Activated CD4-positive, alpha-beta T cell treated with anti-CD3 and anti-CD28 coated beads for 36 hours (primary cell): Measurements from ENCODE around the gene MPST. TPM values are rescaled to one million over a fixed set of nuclear protein-coding genes. Genes with fewer than 3 reads are reported as not detected.
A peak's percentile ranks its signal among the peaks of the same experiment; 100 is the strongest.

Source experiments
- ATAC-seq: fragments of 200-7000 bp; cut with Tn5 transposase; one replicate; pipeline ENCODE4 v1.10.0; 2021; ENCODE audit warnings: mild to moderate bottlenecking, moderate library complexity
- CTCF ChIA-PET: fragments of 350-600 bp; sonication (Branson Sonifier 250); formaldehyde crosslinking; loops from one replicate; lab custom pipeline; 2021; ENCODE audit warnings: antibody characterized with exemption; lab: Charles Lee
- POLR2A ChIA-PET: fragments of 350-600 bp; sonication (Branson Sonifier 250); formaldehyde crosslinking; loops from one replicate; lab custom pipeline; 2021; ENCODE audit warnings: antibody characterized with exemption, inconsistent platforms; lab: Charles Lee
- DNase-seq: peaks from one replicate; pipeline ENCODE4 v3.0.0-alpha.2; 2020
- H3K27ac Mint-ChIP-seq: one replicate; pipeline ENCODE4 v1.8.0; 2021; ENCODE audit warnings: mixed read lengths
- H3K27me3 Mint-ChIP-seq: one replicate; pipeline ENCODE4 v1.8.0; 2021; ENCODE audit warnings: mixed read lengths
- H3K36me3 Mint-ChIP-seq: one replicate; pipeline ENCODE4 v1.8.0; 2021; ENCODE audit warnings: low read depth, mixed read lengths
- H3K4me1 Mint-ChIP-seq: one replicate; pipeline ENCODE4 v1.8.0; 2021; ENCODE audit warnings: mixed read lengths
- H3K4me3 Mint-ChIP-seq: one replicate; pipeline ENCODE4 v1.8.0; 2021; ENCODE audit warnings: mild to moderate bottlenecking, moderate library complexity, mixed read lengths
- H3K9me3 Mint-ChIP-seq: one replicate; pipeline ENCODE4 v1.8.0; 2021; ENCODE audit warnings: low read depth, mixed read lengths
- intact Hi-C, 2 experiments: fragments of 100-400 bp; cut with DNase I in 1 of 2; cut with micrococcal nuclease in 1 of 2; formaldehyde crosslinking; loops; one replicate each; pipeline versions ENCODE4 v1.14.2 to v1.15.1; 2022 to 2024; cut with DNase I, micrococcal nuclease
- total RNA-seq, 2 experiments: library from RNA; stranded (reverse); gene quantifications; one replicate each; pipeline ENCODE4 v1.2.3, GENCODE V29; 2021

Gene MPST
- total RNA-seq, 2 experiments from 2014 or later, result 10.6 to 11.0 TPM

DNA sequence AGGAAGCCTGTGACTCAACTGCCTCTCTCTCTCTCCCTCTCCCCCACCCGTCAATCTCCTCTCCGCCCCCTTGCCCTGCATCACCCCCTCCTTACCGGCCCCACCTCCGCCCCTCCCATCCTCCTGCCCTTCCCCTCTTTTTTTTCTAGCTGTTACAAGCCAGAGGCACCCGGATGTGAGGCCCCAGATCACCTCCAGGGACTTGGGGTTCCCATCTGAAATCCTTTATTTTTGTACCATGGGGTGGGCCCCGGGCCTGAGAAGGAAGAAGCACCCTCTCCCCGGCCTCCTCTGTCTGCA lies 42.8 kb downstream of the MPST start:
- CTCF ChIA-PET, result interaction anchor here (1.0 kb wide), 1 partner anchor 135 kb away, joined by 4 read pairs; no protein-coding TSS in a partner anchor
- H3K27ac Mint-ChIP-seq, result peak overlapping the region; percentile 5

DNA sequence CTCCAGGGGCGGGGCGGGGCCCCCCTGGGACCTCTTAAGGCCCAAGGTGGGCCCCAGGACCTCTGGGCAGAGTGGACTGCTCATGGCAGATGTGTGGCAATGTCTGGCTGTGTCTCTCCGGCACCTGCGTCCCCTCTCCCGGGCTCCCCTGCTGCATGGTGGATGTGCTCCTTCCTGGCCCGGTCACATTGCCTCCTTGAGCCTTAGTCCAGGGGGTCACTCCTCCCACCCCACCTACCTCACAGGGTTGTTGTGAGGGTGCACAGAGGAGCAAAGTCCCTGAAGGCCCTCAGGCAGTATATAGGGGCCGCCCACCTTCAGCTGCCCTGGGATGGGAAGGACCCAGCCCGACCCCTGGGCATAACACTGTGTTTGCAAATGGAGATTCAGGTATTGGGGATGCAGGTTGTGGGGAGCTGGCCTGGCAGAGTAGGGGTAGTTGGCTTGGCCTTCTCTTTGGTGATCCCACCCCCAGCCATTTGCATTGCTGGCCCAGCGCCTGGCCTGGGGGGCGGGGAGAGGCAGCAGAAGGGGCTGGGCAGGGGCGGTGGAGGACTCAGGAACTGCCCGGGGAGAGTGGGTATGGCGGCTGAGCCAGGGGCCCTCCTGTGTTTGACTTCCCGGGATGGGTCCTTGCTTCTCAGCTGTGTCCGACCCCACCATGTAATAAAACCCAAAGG lies 43.3 kb downstream of the MPST start:
- H3K4me3 Mint-ChIP-seq, result no peak overlapping the region
- no peak overlapping the region for H3K27ac Mint-ChIP-seq
- no peak for DNase-seq
- intact Hi-C loops, result no loop called here
- H3K4me1 Mint-ChIP-seq, result peaks cover 34% of the 10 kb centered on the region
- no peaks in the 10 kb centered on the region for H3K9me3 Mint-ChIP-seq
- POLR2A ChIA-PET, result interaction anchor here (1.2 kb wide), 1 partner anchor 59 kb away, joined by 3 read pairs; no protein-coding TSS in a partner anchor
- H3K36me3 Mint-ChIP-seq, result peaks cover 27% of the 10 kb centered on the region
- peaks cover 4% of the 10 kb centered on the region for H3K27me3 Mint-ChIP-seq
- CTCF ChIA-PET, result no interaction called here
- no peak for ATAC-seq

More for the DNA sequence above, 42.8 kb downstream of the MPST start:
- POLR2A ChIA-PET, result interaction anchor here (1.2 kb wide), 1 partner anchor 60 kb away, joined by 3 read pairs; no protein-coding TSS in a partner anchor
- Mint-ChIP-seq H3K36me3 (peaks cover 31% of the 10 kb centered on the region), H3K4me3 (no peak overlapping the region), H3K4me1 (peaks cover 34% of the 10 kb centered on the region), H3K9me3 (no peaks in the 10 kb centered on the region), H3K27me3 (no peaks in the 10 kb centered on the region)
- ATAC-seq (no peak), DNase-seq (peak; percentile 59)
- intact Hi-C loops, result no loop called here

DNA sequence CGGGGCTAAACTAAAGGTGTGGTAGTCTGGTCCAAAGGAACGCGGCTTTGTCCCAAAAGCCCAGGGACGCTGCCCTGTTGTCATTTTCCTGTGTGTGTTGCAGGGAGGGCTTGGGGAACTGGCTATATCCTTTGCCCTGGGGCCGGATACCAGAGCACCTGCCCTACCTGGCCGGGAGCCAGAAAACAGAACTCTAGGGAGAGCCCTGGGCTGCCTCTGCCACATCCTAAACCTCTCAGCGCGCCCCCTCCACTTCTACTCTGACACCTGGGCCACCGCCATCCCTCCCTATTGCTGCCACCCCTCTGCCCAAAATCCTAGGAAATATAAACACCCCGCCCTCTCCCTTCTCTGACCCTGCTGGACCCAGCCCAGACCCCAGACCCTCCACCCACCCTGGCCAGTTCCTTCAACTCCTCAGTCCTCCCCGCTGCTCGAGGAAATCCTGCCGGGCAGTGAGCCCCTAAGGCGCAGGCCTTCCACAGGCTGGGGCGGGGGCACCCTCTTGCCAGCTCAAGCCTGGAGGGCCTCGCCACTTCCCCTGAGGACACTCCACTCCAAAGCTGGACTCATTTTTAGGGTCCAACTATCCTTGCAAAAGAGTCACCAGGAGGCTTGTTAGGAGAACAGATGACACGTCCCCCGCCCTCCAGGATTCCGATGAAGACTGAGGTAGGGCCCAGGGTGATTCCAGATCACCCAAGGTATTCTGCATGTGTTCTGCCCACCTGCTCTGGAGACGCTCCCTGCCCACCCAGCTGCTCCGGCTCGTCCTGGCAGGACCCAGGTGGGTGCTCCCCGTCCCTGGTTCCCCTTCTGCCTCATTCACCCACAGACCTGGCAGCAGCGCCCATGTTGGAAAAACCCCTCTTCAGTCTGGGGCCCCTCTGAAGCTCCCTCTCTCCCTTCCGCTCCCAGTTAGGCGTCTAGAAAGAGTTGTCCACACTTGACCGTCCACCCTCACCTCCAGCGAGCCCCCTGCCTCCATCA lies 44.2 kb downstream of the MPST start:
- Mint-ChIP-seq H3K9me3 (no peaks in the 10 kb centered on the region), H3K27me3 (peaks cover 9% of the 10 kb centered on the region), H3K4me3 (no peak overlapping the region), H3K27ac (no peak overlapping the region), H3K36me3 (peaks cover 25% of the 10 kb centered on the region), H3K4me1 (peaks cover 34% of the 10 kb centered on the region)
- peak; percentile 44 for DNase-seq
- intact Hi-C loops, result no loop called here
- POLR2A ChIA-PET, result interaction anchor here (1.2 kb wide), 2 partner anchors 12 to 59 kb away, joined by 3 read pairs; partner anchors contain the start of gene KCTD17
- CTCF ChIA-PET, result interaction anchor here (1.1 kb wide), 1 partner anchor 166 kb away, joined by 4 read pairs; no protein-coding TSS in a partner anchor
- no peak for ATAC-seq

DNA sequence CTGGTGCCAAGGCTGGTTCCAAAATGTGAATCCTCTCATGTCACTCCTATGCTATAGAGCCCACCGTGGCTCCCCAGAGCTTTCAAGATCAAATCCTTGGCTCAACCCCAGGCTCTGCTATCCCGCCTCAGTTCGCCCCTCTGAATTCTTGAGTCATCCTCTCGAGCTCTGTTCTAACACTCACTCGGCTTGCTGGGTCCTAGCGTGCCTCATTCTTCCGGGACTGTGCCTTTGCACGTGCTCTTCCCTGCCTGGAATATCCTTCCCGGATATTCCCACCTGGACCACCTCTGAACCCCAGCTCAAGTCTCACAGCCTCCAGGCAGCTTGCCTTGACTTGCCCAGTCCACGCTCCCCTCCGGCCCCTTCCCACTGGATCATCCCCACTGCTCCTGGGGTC lies 45.0 kb downstream of the MPST start:
- DNase-seq, result no peak

DNA sequence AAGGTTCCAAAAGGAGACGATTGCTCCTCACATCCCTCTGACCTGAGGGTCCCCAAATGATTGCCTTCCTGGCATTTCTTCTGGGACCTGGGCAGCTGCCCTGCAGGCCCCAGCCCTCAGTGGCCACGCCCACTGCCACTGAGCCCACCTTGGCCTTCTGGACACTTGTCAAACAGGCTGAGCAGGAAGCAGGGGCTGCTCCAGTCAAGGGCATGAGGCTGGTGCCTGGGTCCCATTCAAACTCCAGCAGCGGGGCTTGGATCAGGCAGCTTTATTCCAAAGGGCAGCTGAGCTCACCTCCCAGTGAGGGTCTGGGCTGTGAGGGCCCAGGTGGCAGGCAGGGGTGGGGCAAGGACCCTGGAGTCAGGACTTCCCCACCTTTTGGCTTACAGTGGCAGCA lies 45.6 kb downstream of the MPST start:
- no peak overlapping the region for H3K27ac Mint-ChIP-seq
- H3K36me3 Mint-ChIP-seq, result peaks cover 24% of the 10 kb centered on the region
- DNase-seq (no peak), ATAC-seq (no peak)
- H3K27me3 Mint-ChIP-seq, result peaks cover 17% of the 10 kb centered on the region
- H3K4me3 Mint-ChIP-seq, result no peak overlapping the region
- H3K9me3 Mint-ChIP-seq, result no peaks in the 10 kb centered on the region
- peaks cover 28% of the 10 kb centered on the region for H3K4me1 Mint-ChIP-seq
- intact Hi-C loops, result no loop called here
- ChIA-PET CTCF (interaction anchor here (0.6 to 1.0 kb wide), 2 partner anchors 16 to 135 kb away, joined by 3 read pairs; no protein-coding TSS in a partner anchor), POLR2A (no interaction called here)

More for the DNA sequence above, 45.0 kb downstream of the MPST start:
- H3K4me3 Mint-ChIP-seq, result no peak overlapping the region
- ATAC-seq, result no peak
- H3K4me1 Mint-ChIP-seq, result peaks cover 34% of the 10 kb centered on the region
- POLR2A ChIA-PET, result interaction anchor here (1.2 kb wide), 1 partner anchor 13 kb away, joined by 3 read pairs; the partner anchor contains the start of gene KCTD17
- peaks cover 11% of the 10 kb centered on the region for H3K27me3 Mint-ChIP-seq
- no peaks in the 10 kb centered on the region for H3K9me3 Mint-ChIP-seq
- CTCF ChIA-PET, result interaction anchor here (1.0 to 1.1 kb wide), 2 partner anchors 136 to 165 kb away, joined by 3 to 4 read pairs; no protein-coding TSS in a partner anchor
- H3K27ac Mint-ChIP-seq, result no peak overlapping the region
- intact Hi-C loops, result no loop called here
- peaks cover 21% of the 10 kb centered on the region for H3K36me3 Mint-ChIP-seq

DNA sequence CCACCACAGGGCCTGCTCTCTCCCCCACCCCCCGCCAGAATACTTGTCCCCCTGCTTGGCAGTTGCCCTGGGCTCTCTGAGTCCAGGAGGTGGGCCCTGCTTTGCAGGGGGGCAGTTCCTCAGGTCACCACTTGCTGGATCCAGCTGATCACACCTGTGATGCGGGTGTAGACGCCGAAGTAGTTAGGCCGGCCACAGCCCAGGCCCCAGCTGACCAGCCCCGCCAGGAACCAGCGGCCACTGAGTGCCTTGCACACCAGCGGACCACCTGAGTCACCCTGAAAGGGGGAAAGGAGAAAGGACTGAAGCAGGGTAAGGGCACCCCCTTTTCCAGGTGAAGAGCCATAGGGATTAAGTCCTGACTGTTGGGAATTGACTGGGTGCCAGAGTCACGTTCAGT lies 46.4 kb downstream of the MPST start:
- intact Hi-C loops, result no loop called here
- DNase-seq, result no peak
- Mint-ChIP-seq H3K4me1 (peaks cover 21% of the 10 kb centered on the region), H3K9me3 (no peaks in the 10 kb centered on the region), H3K27me3 (peaks cover 20% of the 10 kb centered on the region), H3K36me3 (peaks cover 17% of the 10 kb centered on the region), H3K4me3 (no peak overlapping the region), H3K27ac (no peak overlapping the region)
- CTCF ChIA-PET, result interaction anchor here (0.6 to 0.9 kb wide), 2 partner anchors 12 to 44 kb away, joined by 3 read pairs; no protein-coding TSS in a partner anchor
- no peak for ATAC-seq
- POLR2A ChIA-PET, result no interaction called here

DNA sequence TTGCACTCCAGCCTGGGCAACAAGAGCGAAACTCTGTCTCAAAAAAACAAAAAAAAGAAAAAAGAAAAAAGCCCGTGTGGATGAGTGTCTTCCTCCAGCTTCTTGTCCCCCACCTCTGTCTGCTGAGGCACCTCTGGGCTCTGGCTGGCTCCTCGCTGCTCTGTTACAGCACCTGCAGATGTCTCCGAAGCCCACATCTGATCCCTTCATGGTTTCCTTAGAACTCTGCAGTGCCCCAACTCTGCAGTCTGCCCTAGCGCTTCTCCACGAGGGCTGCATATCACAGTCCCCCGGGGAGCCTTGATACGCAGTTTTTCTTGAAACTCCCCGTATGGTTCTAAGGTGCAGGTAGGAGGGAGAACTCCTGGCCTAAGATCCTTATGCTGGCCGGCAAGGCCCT lies 47.9 kb downstream of the MPST start:
- no peak for DNase-seq
- intact Hi-C loops, result no loop called here
- Mint-ChIP-seq H3K9me3 (no peaks in the 10 kb centered on the region), H3K4me1 (peaks cover 6% of the 10 kb centered on the region), H3K27ac (no peak overlapping the region), H3K27me3 (peaks cover 20% of the 10 kb centered on the region), H3K36me3 (peaks cover 11% of the 10 kb centered on the region), H3K4me3 (no peak overlapping the region)
- ATAC-seq, result no peak
- POLR2A ChIA-PET, result no interaction called here
- CTCF ChIA-PET, result no interaction called here

DNA sequence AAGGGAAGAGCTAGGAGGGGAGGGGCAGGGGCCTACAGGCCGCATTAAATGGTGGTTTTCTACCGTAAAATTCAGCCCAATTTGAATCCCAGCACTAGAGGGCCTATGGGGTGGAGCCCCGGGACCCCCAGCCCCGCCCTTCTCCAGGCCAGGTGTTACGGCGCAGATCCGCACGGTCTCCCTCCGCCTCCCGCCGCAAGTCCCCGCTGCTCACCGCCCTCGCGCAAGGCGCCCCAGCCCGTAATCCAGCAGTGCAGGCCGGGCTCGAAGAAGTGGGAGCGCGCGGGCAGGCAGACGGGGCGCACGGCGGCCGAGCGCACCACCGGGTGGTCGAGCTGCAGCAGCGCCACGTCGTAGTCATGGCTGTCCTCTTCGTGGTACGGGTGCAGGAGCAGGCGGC lies 49.3 kb downstream of the MPST start:
- ChIA-PET CTCF (no interaction called here), POLR2A (no interaction called here)
- Mint-ChIP-seq H3K4me1 (no peaks in the 10 kb centered on the region), H3K27ac (no peak overlapping the region), H3K36me3 (peaks cover 11% of the 10 kb centered on the region), H3K4me3 (no peak overlapping the region), H3K9me3 (no peaks in the 10 kb centered on the region), H3K27me3 (peaks cover 20% of the 10 kb centered on the region)
- ATAC-seq (no peak), DNase-seq (peak; percentile 34)
- intact Hi-C loops, result no loop called here

DNA sequence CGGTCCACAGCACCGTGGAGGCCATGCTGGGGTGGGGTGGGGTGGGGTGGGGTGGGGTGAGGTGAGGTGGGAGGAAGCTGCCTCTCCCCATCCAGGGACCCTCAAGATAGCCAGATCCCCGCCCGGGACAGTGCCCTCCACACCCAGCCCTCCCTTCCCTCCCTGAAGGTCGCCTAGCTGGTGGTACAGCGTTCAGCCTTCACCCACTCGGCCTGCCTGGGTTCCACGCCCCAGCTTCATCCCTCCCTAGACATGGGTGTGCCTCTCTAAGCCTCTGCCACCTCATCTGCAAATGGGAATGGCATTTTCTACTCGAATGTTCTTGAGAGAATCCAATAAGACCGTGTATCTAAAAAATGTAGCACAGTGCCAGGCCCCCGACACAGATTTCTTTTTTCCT lies 49.8 kb downstream of the MPST start:
- DNase-seq (no peak), ATAC-seq (no peak)
- Mint-ChIP-seq H3K27me3 (peaks cover 21% of the 10 kb centered on the region), H3K27ac (no peak overlapping the region), H3K9me3 (no peaks in the 10 kb centered on the region), H3K36me3 (peaks cover 7% of the 10 kb centered on the region), H3K4me3 (no peak overlapping the region), H3K4me1 (no peaks in the 10 kb centered on the region)
- intact Hi-C loops, result no loop called here
- CTCF ChIA-PET, result interaction anchor here (1.2 to 1.7 kb wide), 2 partner anchors 9 to 10 kb away, joined by 3 to 5 read pairs; no protein-coding TSS in a partner anchor
- POLR2A ChIA-PET, result interaction anchor here (0.6 kb wide), 1 partner anchor 53 kb away, joined by 4 read pairs; no protein-coding TSS in a partner anchor

DNA sequence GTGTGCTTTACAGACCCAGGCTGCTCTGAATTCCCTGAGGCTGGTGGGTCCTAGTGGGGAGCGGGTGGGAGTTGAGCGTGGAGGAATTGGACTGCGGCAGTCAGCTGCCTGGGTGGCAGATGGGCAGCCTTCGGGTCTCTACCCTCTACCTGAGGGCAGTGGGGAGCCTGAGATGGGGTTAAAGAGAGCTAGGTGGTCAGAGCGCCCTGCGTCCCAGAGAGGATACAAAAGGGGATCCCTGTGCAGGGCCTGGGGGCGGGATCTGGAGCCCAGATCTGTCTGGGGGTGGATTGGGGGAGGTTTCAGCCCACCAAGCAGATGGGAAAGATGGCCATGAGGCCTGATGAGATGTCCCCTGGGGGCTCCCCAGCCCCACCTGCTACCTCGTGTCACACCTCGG lies 50.2 kb downstream of the MPST start:
- ChIA-PET CTCF (interaction anchor here (1.2 to 1.7 kb wide), 2 partner anchors 9 to 10 kb away, joined by 3 to 5 read pairs; no protein-coding TSS in a partner anchor), POLR2A (interaction anchor here (0.6 kb wide), 1 partner anchor 52 kb away, joined by 4 read pairs; no protein-coding TSS in a partner anchor)
- no peaks in the 10 kb centered on the region for H3K9me3 Mint-ChIP-seq
- no peaks in the 10 kb centered on the region for H3K4me1 Mint-ChIP-seq
- no peak overlapping the region for H3K27ac Mint-ChIP-seq
- peaks cover 3% of the 10 kb centered on the region for H3K36me3 Mint-ChIP-seq
- H3K27me3 Mint-ChIP-seq, result peaks cover 25% of the 10 kb centered on the region
- intact Hi-C loops, result no loop called here
- no peak for DNase-seq
- no peak overlapping the region for H3K4me3 Mint-ChIP-seq
- ATAC-seq, result no peak

DNA sequence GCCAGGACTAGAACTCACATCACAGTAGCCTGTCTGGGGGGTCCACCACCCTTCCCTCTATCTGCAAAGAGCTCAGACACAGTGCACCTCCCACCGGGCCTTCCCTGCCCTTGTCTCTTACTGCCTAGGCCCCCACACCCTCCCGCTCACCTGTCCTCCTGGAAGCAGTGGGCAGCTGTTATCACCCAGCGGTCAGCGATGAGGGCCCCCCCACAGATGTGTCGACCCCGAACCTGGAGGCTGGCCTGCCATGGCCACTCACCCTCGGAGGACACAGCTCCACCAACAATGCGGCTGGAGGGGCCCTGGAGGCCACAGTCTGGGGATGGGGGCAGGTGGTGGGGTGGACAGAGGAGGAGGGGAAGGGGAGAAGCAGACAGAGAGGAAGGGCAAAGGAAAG lies 50.8 kb downstream of the MPST start:
- H3K4me3 Mint-ChIP-seq, result no peak overlapping the region
- intact Hi-C loops, result no loop called here
- DNase-seq (no peak), ATAC-seq (no peak)
- no peaks in the 10 kb centered on the region for H3K4me1 Mint-ChIP-seq
- ChIA-PET POLR2A (no interaction called here), CTCF (interaction anchor here (0.6 to 1.7 kb wide), 3 partner anchors 8 to 138 kb away, joined by 3 to 5 read pairs (median 3); no protein-coding TSS in a partner anchor)
- no peak overlapping the region for H3K27ac Mint-ChIP-seq
- peaks cover 3% of the 10 kb centered on the region for H3K36me3 Mint-ChIP-seq
- peaks cover 28% of the 10 kb centered on the region for H3K27me3 Mint-ChIP-seq
- H3K9me3 Mint-ChIP-seq, result no peaks in the 10 kb centered on the region
